Measurements from ENCODE around the gene NPHP3.

DNA sequence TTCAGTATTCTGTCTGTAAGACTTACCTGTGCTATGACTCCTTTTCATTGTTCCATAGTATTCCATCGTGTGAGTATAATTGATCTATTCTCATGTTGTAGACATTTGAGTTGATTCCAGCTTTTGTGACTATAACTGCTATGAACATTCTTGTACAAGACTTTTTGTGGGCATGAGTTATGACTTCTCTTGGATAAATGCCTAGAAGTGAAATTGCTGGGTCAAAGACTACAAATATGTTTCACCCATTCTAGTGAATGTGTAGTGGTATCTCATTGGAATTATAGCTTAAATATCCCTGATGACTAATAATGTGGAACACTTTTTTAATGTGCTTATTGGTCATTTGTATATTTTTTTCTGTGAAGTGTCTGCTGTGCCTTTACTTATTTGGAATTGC lies 27.6 kb upstream of the NPHP3 start:
- TF ChIP-seq, protein P1, sequence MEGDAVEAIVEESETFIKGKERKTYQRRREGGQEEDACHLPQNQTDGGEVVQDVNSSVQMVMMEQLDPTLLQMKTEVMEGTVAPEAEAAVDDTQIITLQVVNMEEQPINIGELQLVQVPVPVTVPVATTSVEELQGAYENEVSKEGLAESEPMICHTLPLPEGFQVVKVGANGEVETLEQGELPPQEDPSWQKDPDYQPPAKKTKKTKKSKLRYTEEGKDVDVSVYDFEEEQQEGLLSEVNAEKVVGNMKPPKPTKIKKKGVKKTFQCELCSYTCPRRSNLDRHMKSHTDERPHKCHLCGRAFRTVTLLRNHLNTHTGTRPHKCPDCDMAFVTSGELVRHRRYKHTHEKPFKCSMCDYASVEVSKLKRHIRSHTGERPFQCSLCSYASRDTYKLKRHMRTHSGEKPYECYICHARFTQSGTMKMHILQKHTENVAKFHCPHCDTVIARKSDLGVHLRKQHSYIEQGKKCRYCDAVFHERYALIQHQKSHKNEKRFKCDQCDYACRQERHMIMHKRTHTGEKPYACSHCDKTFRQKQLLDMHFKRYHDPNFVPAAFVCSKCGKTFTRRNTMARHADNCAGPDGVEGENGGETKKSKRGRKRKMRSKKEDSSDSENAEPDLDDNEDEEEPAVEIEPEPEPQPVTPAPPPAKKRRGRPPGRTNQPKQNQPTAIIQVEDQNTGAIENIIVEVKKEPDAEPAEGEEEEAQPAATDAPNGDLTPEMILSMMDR (IDR thresholded peaks at IDR 0.05): no peak
- TF ChIP-seq EP300 (IDR thresholded peaks at IDR 0.05) (no peak), POLR2A (IDR thresholded peaks at IDR 0.05) (no peak), POLR2AphosphoS5 (IDR thresholded peaks at IDR 0.05) (no peak)
